Cortex of kidney (tissue), 1 donor: Measurements from ENCODE around the gene WDFY4.
"Not testable (repeated sequence)": the region's sequence is repeated elsewhere in the genome, so short reads cannot be mapped to it uniquely, and the experiment has no call there.

Source experiments
- DNase-seq: peaks from one replicate; lab custom pipeline; 2025; lab: John Stamatoyannopoulos, UW

WDFY4 gene

GRCh38 chr10:48684792-48685623 lies at the start of gene WDFY4:
WDFY4 (plus strand) TSS chr10:48684873; CDS start chr10:48709733, 24,860 bp downstream.
- DNase-seq = no peak

- DNase-seq = no peak
Observed at GRCh38 chr10:48634984-48635557, 49.6 kb upstream of the WDFY4 start.

GRCh38 chr10:48636231-48636630 lies 48.4 kb upstream of the WDFY4 start:
- DNase-seq = no peak

- DNase-seq = no peak
Observed at GRCh38 chr10:48636901-48637300, 47.8 kb upstream of the WDFY4 start.

- no peak for DNase-seq
Observed at GRCh38 chr10:48638158-48638557, 46.5 kb upstream of the WDFY4 start.

GRCh38 chr10:48638739-48639527 lies 45.7 kb upstream of the WDFY4 start:
- DNase-seq = no peak

- DNase-seq = no peak
Observed at GRCh38 chr10:48639632-48640031, 45.0 kb upstream of the WDFY4 start.

- no peak for DNase-seq
Observed at GRCh38 chr10:48640326-48640725, 44.3 kb upstream of the WDFY4 start.

- not testable (repeated sequence) for DNase-seq
Observed at GRCh38 chr10:48641099-48641690, 43.5 kb upstream of the WDFY4 start.

- DNase-seq = no peak
Observed at GRCh38 chr10:48645600-48645999, 39.1 kb upstream of the WDFY4 start.

GRCh38 chr10:48647073-48647472 lies 37.6 kb upstream of the WDFY4 start:
- DNase-seq = not testable (repeated sequence)

GRCh38 chr10:48648172-48648942 lies 36.3 kb upstream of the WDFY4 start:
- no peak for DNase-seq

GRCh38 chr10:48649349-48649944 lies 35.2 kb upstream of the WDFY4 start:
- no peak for DNase-seq

- no peak for DNase-seq
Observed at GRCh38 chr10:48651293-48651692, 33.4 kb upstream of the WDFY4 start.

GRCh38 chr10:48651839-48652238 lies 32.8 kb upstream of the WDFY4 start:
- DNase-seq = no peak

- no peak for DNase-seq
Observed at GRCh38 chr10:48652344-48652743, 32.3 kb upstream of the WDFY4 start.

GRCh38 chr10:48653347-48653746 lies 31.3 kb upstream of the WDFY4 start:
- no peak for DNase-seq

GRCh38 chr10:48653944-48654698 lies 30.6 kb upstream of the WDFY4 start:
- no peak for DNase-seq

- DNase-seq = no peak
Observed at GRCh38 chr10:48655411-48656240, 29.0 kb upstream of the WDFY4 start.
